Fibroblast of skin of abdomen (primary cell): ENCODE results near the gene SIPA1L3.

Experiments
- DNase-seq: peaks from one replicate; pipeline ENCODE4 v3.0.0-alpha.2; 2013

The SIPA1L3 gene

DNA sequence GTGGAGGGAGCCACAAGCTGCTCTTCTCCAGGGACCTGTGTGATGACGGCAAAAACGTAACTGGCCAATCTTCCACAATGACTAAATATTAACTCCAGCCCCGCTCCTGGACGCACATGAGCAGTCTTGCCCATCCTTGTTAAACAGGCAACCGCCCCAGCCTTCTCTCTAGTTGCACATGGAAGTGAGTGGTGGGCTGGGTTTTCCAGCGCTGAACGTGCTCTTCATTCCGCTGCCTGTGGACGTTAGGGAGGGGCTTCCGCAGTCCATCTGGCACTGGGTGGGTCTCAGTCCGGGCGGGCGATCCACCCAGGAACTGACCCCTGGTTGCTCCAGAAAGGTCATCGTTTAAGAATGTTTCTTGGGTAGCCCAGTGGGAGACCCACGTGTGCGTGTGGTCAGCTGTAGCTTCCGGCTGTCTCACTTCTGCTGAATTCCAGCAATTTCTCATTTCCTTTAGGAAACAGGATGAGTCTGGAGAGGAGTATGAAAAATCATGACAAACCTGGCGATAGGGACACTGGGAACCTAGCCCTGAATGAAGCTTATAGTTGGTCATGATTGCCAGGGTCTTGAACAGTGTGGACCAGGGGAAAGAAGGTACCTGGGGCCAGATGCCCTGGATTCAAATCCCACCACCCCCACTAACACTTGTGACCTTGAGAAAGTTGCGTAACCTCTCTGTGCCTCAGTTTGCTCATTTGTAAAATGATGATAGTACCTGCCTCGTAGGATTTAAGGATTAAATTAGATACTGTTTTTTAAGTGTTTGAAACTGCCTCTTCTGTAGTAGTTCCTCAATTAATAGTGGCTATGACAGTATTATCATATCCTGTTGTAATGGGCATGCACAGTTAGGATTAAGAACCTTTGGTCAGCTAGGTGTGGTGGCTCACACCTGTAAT is 92.6 kb downstream of the SIPA1L3 start:
- peak; percentile 95 for DNase-seq

GRCh38 chr19:38001158-38001781 is 94.3 kb downstream of the SIPA1L3 start:
- DNase-seq, result no peak

GRCh38 chr19:38003438-38004185 is 96.6 kb downstream of the SIPA1L3 start:
- DNase-seq, result peak; percentile 87

DNA sequence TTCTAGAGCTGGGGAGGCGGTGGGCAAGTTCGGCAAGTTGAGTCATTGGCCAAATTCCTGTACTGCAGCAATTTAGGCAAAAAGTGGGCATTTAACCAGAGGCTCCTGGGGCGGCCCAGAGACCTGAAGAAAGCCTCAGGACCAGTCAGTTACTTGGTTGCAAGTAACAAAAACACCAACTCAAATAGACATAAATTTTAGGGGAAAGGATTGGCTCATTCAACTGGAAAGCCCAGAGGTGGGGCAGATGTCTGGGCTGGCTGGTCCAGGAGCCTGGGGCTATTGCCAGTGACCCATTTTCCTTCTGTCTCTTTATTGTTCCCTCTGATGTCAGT is 97.1 kb downstream of the SIPA1L3 start:
- DNase-seq, result peak; percentile 56

- peak; percentile 97 for DNase-seq
Measured at GRCh38 chr19:38004521-38005223, 97.7 kb downstream of the SIPA1L3 start.

DNA sequence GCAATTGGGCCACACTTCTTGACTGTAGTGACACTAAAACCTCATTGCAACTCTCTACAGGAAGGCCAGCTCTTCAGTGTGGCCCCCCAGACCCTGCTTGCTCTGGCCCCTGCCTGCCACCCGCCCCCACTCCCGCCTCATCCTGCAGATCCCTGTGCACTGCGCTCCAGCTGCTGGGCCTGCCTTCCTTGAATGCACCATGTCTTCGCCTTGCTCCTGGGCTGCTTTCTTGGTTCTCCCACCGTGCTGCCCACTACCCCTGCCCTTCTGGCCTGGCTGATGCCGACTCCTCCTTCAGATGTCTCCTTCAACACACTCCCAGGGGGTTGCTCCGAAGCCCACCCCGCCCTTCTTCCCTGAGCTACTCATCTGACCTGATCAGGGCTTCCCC is 98.2 kb downstream of the SIPA1L3 start:
- DNase-seq, result no peak

DNA sequence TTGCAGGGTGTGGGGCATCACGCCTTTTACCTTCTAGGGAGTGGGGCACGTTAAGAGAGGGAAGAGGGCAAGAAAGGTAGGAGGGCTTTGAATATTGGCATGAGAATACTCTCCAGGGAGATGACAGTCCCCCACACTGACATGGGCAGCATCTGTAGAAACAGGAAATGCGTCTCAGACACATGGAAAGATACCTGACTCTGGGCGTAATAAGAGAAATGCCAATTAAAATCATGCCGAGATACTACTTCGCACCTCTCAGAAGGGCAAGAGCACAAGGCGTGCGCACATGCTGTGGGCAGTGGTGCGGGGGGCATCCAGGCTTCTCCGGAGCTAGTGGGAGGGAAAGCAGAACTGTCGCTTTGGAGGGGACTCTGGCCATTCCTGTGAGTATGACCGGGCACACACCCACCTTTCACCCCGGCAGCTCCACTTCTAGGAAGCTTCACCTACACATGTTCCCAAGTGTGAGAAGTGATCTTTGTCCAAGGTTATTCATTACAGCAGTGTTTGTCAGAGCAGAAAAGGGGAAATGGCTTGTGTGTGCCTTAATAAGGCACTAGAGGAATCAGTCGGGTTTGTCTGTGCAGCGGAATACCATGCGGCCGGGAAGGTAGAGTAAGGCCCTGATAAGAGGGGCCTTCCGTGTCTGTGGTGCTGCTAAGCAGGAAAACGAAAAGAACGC is 99.5 kb downstream of the SIPA1L3 start:
- no peak for DNase-seq

DNA sequence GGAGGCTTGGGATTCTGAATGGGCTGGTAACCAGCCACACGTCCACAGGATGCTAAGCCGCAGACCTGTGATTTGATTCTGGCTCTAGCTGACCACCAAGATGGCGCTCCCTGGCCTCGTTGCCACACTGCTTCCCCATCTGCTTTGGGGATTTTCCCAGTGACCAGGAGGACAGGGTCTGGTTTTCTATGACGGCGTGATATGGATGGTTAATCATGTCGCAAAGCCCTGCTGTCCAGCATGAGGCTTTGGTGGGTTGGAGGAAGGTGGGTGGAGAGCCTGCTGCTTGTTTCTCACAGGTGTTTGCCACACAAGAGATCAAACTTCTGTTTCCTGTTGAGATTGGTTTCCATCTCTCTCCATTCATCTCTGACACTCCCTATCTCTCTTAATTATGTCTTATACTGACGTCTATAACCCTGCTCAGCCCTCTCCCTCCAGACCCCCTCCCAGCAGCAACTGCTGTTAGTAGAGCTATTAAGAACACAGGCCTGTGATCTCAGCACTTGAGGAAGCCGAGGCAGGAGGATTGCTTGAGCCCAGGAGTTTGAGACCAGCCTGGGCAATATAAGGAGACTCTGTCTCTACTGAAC is 102.7 kb downstream of the SIPA1L3 start:
- DNase-seq, result no peak

- DNase-seq, result no peak
Measured at GRCh38 chr19:38011426-38011825, 104.4 kb downstream of the SIPA1L3 start.

GRCh38 chr19:38012290-38012689 is 105.3 kb downstream of the SIPA1L3 start:
- DNase-seq, result no peak

DNA sequence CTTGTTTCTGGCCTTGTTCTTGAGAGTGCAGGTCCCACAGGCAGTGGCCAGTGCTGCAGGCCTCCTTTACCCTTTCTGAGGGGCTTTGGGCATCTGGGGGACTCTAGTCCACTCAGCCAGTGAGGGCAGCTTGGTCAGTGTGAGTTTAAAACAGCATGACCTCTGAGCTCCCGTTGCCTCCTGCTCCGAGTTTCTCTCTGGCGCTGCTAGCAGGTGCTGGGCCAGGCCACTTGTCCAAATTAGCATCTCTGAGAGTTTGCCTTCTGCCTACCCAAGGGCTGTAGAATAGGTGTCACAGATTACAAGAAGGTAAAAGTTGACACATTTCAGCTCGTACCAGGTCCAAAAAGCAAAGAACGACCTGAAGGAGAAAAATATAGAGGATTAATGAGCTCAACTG is 105.9 kb downstream of the SIPA1L3 start:
- DNase-seq, result no peak

- DNase-seq, result no peak
Measured at GRCh38 chr19:38013913-38014580, 107.0 kb downstream of the SIPA1L3 start.

DNA sequence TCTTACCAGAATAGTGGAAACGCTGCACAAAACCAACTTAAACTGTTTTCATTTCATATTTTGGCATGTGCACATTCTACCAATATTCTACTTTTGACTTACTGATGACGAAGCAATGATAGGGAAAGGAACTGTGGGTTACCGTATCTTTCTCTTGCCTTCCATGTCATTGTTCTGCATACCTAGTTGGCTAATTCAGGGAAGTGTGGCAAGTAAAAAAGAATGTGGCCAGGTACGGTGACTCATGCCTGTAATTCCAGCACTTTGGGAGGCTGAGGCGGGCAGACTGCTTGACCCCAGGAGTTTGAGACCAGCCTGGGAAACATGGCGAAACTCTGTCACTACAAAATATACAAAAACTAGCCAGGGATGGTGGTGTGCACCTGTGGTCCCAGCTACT is 108.2 kb downstream of the SIPA1L3 start:
- DNase-seq, result no peak

DNA sequence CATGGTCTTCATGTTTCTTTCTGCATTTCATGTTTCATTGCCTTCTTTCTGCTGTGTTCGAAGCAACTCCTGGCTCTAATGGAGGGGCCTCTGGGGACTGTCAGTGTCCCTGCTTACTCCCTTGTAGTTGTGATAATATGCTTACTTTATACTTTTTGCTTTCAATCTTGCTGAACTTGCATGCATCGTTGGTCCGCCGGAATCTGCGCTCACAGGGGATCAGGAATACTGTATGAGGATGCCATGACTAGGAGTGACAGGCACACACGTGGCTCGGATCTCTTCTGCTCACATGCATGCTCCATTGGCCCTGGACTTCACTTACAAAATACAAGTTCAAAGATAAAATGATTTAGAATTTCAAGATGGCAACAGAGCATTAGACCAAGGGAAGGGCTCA is 108.8 kb downstream of the SIPA1L3 start:
- DNase-seq, result no peak

DNA sequence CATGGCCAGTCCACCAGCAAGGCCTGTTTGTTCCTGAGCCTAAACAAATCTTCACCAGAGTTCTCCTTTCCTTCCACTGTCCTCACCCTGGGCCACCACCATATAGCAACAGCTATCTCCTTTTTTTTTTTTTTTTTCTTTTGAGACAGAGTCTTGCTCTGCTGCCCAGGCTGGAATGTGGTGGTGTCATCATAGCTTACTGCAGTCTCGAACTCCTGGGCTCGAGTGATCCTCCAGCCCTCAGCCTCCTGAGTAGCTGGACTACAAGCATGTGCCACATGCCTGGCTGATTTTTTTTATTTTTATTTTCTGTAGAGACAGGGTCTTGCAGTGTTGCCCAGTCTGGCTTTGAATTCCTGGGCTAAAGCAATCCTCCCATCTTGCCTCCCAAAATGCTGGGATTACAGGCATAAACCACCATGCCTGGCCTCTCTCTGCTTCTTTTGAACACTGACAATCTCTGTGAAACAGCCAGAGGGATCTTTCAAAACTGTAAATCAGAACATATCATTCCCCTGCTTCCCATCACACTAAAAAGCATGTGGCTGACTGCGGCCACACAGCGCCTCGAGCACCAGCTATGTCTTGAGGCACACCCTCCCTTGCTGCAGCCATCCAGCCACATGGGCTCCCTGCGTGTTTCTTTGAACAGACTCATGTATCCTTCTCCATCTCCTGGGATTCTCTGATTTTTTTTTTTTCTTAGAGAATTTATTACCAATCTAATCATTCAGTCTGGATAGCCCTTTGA is 110.6 kb downstream of the SIPA1L3 start:
- DNase-seq, result no peak

- DNase-seq, result no peak
Measured at GRCh38 chr19:38018694-38019395, 111.8 kb downstream of the SIPA1L3 start.

GRCh38 chr19:38019396-38019724 is 112.4 kb downstream of the SIPA1L3 start:
- DNase-seq, result no peak

DNA sequence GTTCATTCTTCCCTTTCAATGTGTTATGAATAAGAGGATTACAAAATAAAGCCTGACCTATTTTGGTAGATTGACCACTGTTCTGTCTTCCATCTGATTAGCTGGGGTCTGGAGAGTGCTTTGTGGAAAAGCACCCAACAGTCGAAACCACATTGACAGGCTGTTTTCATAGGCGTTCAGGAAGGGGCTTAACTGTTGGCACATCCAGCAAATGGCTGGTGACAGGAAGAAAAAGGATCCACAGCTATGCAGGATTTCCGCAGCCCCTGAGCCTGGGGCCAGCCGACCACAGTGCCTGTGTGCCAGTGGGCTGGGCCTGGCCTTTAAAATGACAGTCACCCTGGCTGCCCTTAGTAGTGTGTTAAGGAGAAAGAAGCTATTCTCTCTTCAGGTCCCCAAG is 113.3 kb downstream of the SIPA1L3 start:
- DNase-seq, result no peak

- no peak for DNase-seq
Measured at GRCh38 chr19:38021352-38021751, 114.3 kb downstream of the SIPA1L3 start.
